Erythroblast (primary cell): Measurements from ENCODE around the gene AKAP11.
A peak's percentile ranks its signal among the peaks of the same experiment; 100 is the strongest.

Source experiments
- DNase-seq, 2 experiments: peaks; one replicate each; lab custom pipeline; 2025; lab: John Stamatoyannopoulos, UW
- GATA1 ChIP-seq: IDR thresholded peaks from 2 replicates; pipeline ENCODE4 v1.6.1; 2011; ENCODE audit warnings: low read depth, mild to moderate bottlenecking, control low read depth, low read length, moderate library complexity
- POLR2A ChIP-seq: IDR thresholded peaks from 2 replicates; pipeline ENCODE4 v1.6.1; 2011; ENCODE audit warnings: mild to moderate bottlenecking, low read length

The AKAP11 gene

GRCh38 chr13:42333613-42334328 lies 61.8 kb downstream of the AKAP11 start:
- TF ChIP-seq GATA1: no peak
- TF ChIP-seq POLR2A: no peak
- peak in 1 of 2 experiments; percentile 18 for DNase-seq

DNA sequence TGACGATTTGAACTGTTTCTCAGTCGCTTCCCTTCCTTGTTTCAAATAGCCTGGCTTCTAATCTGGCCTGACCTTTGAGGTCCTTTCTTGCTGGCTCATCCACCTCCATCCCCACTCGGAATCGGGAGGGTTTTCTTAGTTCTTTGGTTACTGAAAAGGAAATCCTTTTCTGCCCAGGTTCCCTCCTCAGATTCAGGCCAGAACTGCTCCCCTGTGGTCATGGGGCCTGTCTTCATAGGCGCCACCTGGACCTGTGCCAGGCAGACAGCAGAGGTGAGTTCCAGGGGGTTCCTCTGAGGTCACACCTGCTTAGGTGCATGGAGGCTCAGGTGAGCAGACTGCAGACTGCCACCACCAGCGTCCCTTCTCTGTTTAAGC lies 62.4 kb downstream of the AKAP11 start:
- DNase-seq: no peak
- TF ChIP-seq GATA1 (no peak), POLR2A (no peak)

GRCh38 chr13:42337808-42338600 lies 66.1 kb downstream of the AKAP11 start:
- no peak for DNase-seq
- TF ChIP-seq POLR2A (no peak), GATA1 (no peak)

GRCh38 chr13:42345367-42345766 lies 73.4 kb downstream of the AKAP11 start:
- TF ChIP-seq POLR2A (no peak), GATA1 (no peak)
- DNase-seq: no peak

GRCh38 chr13:42348576-42348975 lies 76.6 kb downstream of the AKAP11 start:
- TF ChIP-seq POLR2A: no peak
- no peak for TF ChIP-seq GATA1
- DNase-seq: no peak

DNA sequence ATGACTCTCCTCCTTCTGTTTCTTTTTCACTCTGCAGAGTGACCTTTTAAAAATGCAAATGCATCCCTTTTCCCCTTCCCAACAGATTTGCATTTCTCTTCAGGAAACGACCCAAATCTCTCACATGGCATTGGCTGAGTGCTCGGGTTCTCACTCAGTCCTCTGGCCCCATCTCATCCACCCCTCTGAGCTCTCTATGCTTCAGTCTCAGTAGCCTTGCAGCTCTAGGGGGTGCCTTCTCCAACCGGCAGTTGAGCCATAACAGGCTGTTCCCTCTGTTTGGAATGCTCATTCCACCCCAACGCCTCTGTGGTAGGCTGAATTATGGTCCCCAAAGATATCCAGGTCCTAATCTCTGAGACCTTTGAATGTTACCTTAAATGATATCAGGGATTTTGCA lies 78.2 kb downstream of the AKAP11 start:
- TF ChIP-seq POLR2A (no peak), GATA1 (no peak)

GRCh38 chr13:42354241-42355091 lies 82.5 kb downstream of the AKAP11 start:
- DNase-seq: no peak
- TF ChIP-seq POLR2A (no peak), GATA1 (no peak)

More for the DNA sequence above, 78.2 kb downstream of the AKAP11 start:
- no peak for DNase-seq

DNA sequence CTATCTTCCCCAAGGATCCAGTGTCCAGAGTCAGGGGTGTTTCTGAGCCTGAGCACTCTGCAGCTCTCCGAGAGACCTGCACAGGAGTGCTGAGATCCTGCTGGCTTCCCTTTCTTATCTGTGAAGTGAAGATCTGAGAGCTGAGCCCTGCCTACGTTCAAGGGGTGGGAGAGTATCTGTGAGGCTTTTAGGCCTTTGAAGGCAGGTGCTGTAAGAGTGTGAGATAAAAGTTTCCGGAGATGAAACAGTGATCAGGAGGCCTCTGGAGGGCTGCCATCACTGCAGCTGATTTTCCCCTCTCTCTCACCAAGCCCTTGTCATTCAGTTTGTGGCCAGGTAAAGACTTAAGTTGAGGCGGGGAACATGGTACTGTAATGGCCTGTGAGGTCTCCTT lies 83.1 kb downstream of the AKAP11 start:
- TF ChIP-seq POLR2A (no peak), GATA1 (no peak)
- DNase-seq: no peak

DNA sequence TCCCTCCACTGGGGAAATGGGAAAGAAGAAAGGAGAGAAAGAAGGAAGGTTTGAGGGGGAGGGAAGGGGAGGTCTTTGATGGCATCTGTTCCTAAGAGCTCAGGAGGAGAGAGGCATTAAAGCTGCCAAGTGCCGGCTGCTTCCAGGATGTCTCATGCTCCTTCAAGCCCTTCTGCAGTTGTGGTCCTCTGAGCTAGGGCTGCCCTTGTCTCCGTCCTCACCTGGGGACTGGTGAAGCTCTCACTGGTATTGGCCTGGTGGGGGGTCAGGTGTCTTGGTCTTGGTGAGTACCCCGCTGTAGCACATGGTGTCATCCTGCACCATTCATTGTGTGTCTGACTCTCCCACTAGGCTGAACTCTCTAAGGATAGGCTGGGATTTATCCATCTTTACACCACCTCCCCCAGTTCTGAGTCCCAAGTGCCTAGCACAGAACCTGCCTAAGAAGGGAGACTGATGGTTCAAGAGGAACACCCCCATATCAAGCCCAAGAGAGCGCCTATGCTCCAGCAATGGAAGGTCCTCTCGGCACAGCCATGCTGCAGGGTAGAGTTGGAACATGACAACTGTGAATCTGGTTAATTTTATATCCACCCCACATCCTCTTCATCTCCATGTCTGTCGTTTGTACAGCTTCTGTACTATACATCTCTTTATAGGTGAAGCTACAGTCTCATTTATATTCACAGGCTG lies 83.7 kb downstream of the AKAP11 start:
- DNase-seq: no peak

DNA sequence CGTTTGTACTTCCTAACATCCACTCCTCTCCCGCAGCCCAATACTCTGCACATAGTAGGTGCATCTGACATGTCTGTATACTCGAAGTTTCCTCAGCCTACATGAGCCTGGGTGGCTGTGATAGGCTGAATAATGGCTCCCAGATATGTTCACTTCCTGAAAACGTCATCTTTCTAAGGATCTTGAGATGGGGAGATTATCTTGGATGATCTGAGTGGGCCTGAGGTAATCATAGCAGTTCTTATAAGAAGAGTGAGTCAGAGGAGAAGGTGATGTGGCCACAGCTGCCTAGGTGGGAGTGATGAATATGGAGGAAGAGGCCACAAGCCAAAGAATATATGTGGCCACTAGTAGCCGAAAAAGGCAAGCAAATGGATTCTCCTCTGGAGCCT lies 84.2 kb downstream of the AKAP11 start:
- TF ChIP-seq POLR2A (no peak), GATA1 (no peak)
- no peak for DNase-seq

More for the DNA sequence above, 83.7 kb downstream of the AKAP11 start:
- TF ChIP-seq POLR2A (no peak), GATA1 (no peak)

GRCh38 chr13:42360046-42360574 lies 88.2 kb downstream of the AKAP11 start:
- no peak for DNase-seq
- TF ChIP-seq GATA1 (no peak), POLR2A (no peak)

DNA sequence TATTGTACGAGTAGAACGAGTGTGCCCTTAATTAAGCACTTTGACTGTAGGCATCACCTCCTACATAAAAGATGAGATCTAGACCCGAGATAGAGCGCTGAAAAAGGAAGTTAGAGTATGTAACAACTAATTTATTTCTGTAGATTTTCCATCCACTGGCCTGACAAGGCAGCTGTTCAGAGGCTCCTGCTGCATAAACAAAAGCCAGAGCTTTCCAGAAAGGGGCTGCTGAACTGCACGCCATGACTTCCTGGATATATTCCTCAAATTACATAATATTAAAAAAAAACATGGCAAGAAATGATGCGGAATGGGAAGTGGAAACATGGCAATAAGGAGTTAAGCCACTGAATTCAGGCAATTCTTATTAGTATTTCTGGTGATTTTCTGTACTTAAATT lies 89.7 kb downstream of the AKAP11 start:
- DNase-seq: no peak

More for the DNA sequence above, 89.7 kb downstream of the AKAP11 start:
- TF ChIP-seq GATA1 (no peak), POLR2A (no peak)
